Adipocyte (in vitro differentiated cells): ENCODE results near the gene TINAGL1.
"Not testable (repeated sequence)": the region's sequence is repeated elsewhere in the genome, so short reads cannot be mapped to it uniquely, and the experiment has no call there.

Experiments used
- DNase-seq: peaks from one replicate; pipeline ENCODE4 v3.0.0-alpha.2; 2015; ENCODE audit warnings: low read depth
- H3K27me3 ChIP-seq: replicated peaks from 2 replicates; pipeline ENCODE4 v1.7.0; 2013; ENCODE audit warnings: mild to moderate bottlenecking, low read length, moderate library complexity; ENCODE audit not compliant: control insufficient read depth, insufficient read depth
- H3K36me3 ChIP-seq: 2 replicates; pipeline ENCODE4 v1.7.0; 2013; ENCODE audit warnings: low read length, mild to moderate bottlenecking, moderate library complexity; ENCODE audit not compliant: control insufficient read depth, insufficient read depth, severe bottlenecking
- H3K4me1 ChIP-seq: 2 replicates; pipeline ENCODE4 v1.7.0; 2013; ENCODE audit warnings: mild to moderate bottlenecking, low read length, moderate library complexity; ENCODE audit not compliant: control insufficient read depth, insufficient read depth
- H3K4me3 ChIP-seq: 2 replicates; pipeline ENCODE4 v1.7.0; 2013; ENCODE audit warnings: mild to moderate bottlenecking, low read length, moderate library complexity
- H3K9ac ChIP-seq: 2 replicates; pipeline ENCODE4 v1.7.0; 2013; ENCODE audit warnings: mild to moderate bottlenecking, low read length, moderate library complexity
- H3K9me3 ChIP-seq: 2 replicates; pipeline ENCODE4 v1.7.0; 2013; ENCODE audit warnings: mild to moderate bottlenecking, low read length, moderate library complexity; ENCODE audit not compliant: control insufficient read depth

The TINAGL1 gene

GRCh38 chr1:31587328-31587699, 11.0 kb downstream of the TINAGL1 start:
- peaks cover 33% of the 10 kb centered on the region for H3K4me1 ChIP-seq
- not testable (repeated sequence) for DNase-seq, H3K27me3 ChIP-seq, H3K9ac ChIP-seq, H3K36me3 ChIP-seq, H3K9me3 ChIP-seq, H3K4me3 ChIP-seq

- H3K4me3 ChIP-seq, result no peak overlapping the region
- H3K4me1 ChIP-seq, result peaks cover 28% of the 10 kb centered on the region
- H3K9ac ChIP-seq, result peak overlapping the region; percentile 8
- no peaks in the 10 kb centered on the region for H3K36me3 ChIP-seq
- H3K27me3 ChIP-seq, result no peaks in the 10 kb centered on the region
- DNase-seq, result peak; percentile 72
- H3K9me3 ChIP-seq, result no peaks in the 10 kb centered on the region
Measured at GRCh38 chr1:31587720-31588423, 11.6 kb downstream of the TINAGL1 start.

- peaks cover 18% of the 10 kb centered on the region for H3K4me1 ChIP-seq
- peak overlapping the region; percentile 74 for H3K4me3 ChIP-seq
- DNase-seq, result no peak
- peak overlapping the region; percentile 76 for H3K9ac ChIP-seq
- no peaks in the 10 kb centered on the region for H3K36me3 ChIP-seq
- no peaks in the 10 kb centered on the region for H3K27me3 ChIP-seq
- H3K9me3 ChIP-seq, result no peaks in the 10 kb centered on the region
Measured at GRCh38 chr1:31588751-31589515, 12.6 kb downstream of the TINAGL1 start.

- H3K36me3 ChIP-seq, result no peaks in the 10 kb centered on the region
- no peak overlapping the region for H3K4me3 ChIP-seq
- peaks cover 15% of the 10 kb centered on the region for H3K4me1 ChIP-seq
- no peaks in the 10 kb centered on the region for H3K9me3 ChIP-seq
- DNase-seq, result peak; percentile 55
- H3K27me3 ChIP-seq, result no peaks in the 10 kb centered on the region
- no peak overlapping the region for H3K9ac ChIP-seq
Measured at GRCh38 chr1:31591425-31592093, 15.2 kb downstream of the TINAGL1 start.

GRCh38 chr1:31592132-31592531, 15.8 kb downstream of the TINAGL1 start:
- Histone ChIP-seq H3K4me3 (no peak overlapping the region), H3K9ac (no peak overlapping the region), H3K27me3 (no peaks in the 10 kb centered on the region), H3K36me3 (no peaks in the 10 kb centered on the region), H3K9me3 (no peaks in the 10 kb centered on the region), H3K4me1 (peaks cover 15% of the 10 kb centered on the region)
- DNase-seq, result no peak

GRCh38 chr1:31593136-31593665, 16.9 kb downstream of the TINAGL1 start:
- Histone ChIP-seq H3K9me3 (no peaks in the 10 kb centered on the region), H3K27me3 (no peaks in the 10 kb centered on the region), H3K36me3 (no peaks in the 10 kb centered on the region), H3K4me3 (no peak overlapping the region), H3K9ac (no peak overlapping the region), H3K4me1 (peaks cover 9% of the 10 kb centered on the region)
- DNase-seq, result no peak

GRCh38 chr1:31593770-31594632, 17.7 kb downstream of the TINAGL1 start:
- Histone ChIP-seq H3K27me3 (no peaks in the 10 kb centered on the region), H3K4me1 (peaks cover 4% of the 10 kb centered on the region), H3K36me3 (no peaks in the 10 kb centered on the region), H3K9me3 (no peaks in the 10 kb centered on the region), H3K9ac (no peak overlapping the region), H3K4me3 (no peak overlapping the region)
- peak; percentile 78 for DNase-seq

- H3K27me3 ChIP-seq, result no peaks in the 10 kb centered on the region
- H3K4me3 ChIP-seq, result no peak overlapping the region
- DNase-seq, result no peak
- H3K9ac ChIP-seq, result no peak overlapping the region
- H3K4me1 ChIP-seq, result no peaks in the 10 kb centered on the region
- H3K9me3 ChIP-seq, result no peaks in the 10 kb centered on the region
- no peaks in the 10 kb centered on the region for H3K36me3 ChIP-seq
Measured at GRCh38 chr1:31595836-31596736, 19.8 kb downstream of the TINAGL1 start.

- Histone ChIP-seq H3K4me3 (no peak overlapping the region), H3K9ac (no peak overlapping the region), H3K27me3 (no peaks in the 10 kb centered on the region), H3K9me3 (no peaks in the 10 kb centered on the region), H3K36me3 (no peaks in the 10 kb centered on the region), H3K4me1 (no peaks in the 10 kb centered on the region)
- no peak for DNase-seq
Measured at GRCh38 chr1:31596737-31597097, 20.4 kb downstream of the TINAGL1 start.

- Histone ChIP-seq H3K9me3 (no peaks in the 10 kb centered on the region), H3K4me1 (no peaks in the 10 kb centered on the region), H3K36me3 (no peaks in the 10 kb centered on the region), H3K27me3 (no peaks in the 10 kb centered on the region), H3K4me3 (no peak overlapping the region), H3K9ac (no peak overlapping the region)
- no peak for DNase-seq
Measured at GRCh38 chr1:31598980-31599379, 22.7 kb downstream of the TINAGL1 start.
